IMR-90 (cell line): ENCODE data around the gene BTNL2. TPM values are rescaled to one million over a fixed set of nuclear protein-coding genes. Genes with fewer than 3 reads are reported as not detected.
A peak's percentile ranks its signal among the peaks of the same experiment; 100 is the strongest.

Experiments used
- ATAC-seq: fragments of 200-7000 bp; cut with Tn5 transposase; 2 replicates; pipeline ENCODE4 v1.9.1; 2020; ENCODE audit warnings: low read depth, mild to moderate bottlenecking, moderate library complexity
- BruUV-seq: library from RNA; stranded (reverse); fragments of 400-500 nt; replicated peaks from 2 replicates; lab custom pipeline; 2021; lab: Mats Ljungman, UMichigan
- CTCF ChIA-PET: fragments of 300-600 bp; formaldehyde crosslinking; extraction: SDS; loops from one replicate; lab custom pipeline; 2021; ENCODE audit warnings: antibody characterized with exemption; lab: Yijun Ruan, JAX
- POLR2A ChIA-PET: fragments of 300-600 bp; sonication (Branson Sonifier 250); formaldehyde crosslinking; loops from one replicate; lab custom pipeline; 2022; ENCODE audit warnings: antibody characterized with exemption; ENCODE audit not compliant: unreplicated experiment; lab: Charles Lee
- DNase-seq: peaks from one replicate; pipeline ENCODE4 v3.0.0; 2013
- H2AFZ ChIP-seq: replicated peaks from 2 replicates; pipeline ENCODE3; 2013; ENCODE audit warnings: low read length, mild to moderate bottlenecking; ENCODE audit not compliant: poor library complexity
- H2AK5ac ChIP-seq: 2 replicates; pipeline ENCODE4 v1.6.1; 2013; ENCODE audit warnings: low read depth, low read length, inconsistent platforms
- H2AK9ac ChIP-seq: replicated peaks from 2 replicates; pipeline ENCODE3; 2013; ENCODE audit warnings: mild to moderate bottlenecking, low read depth, low read length, moderate library complexity; ENCODE audit not compliant: poor library complexity
- H2BK120ac ChIP-seq: 2 replicates; pipeline ENCODE4 v1.6.1; 2013; ENCODE audit warnings: low read depth, low read length, inconsistent platforms
- H2BK15ac ChIP-seq: 3 replicates; pipeline ENCODE4 v1.6.1; 2013; ENCODE audit warnings: low read depth, low read length, inconsistent platforms
- H2BK20ac ChIP-seq: 2 replicates; pipeline ENCODE4 v1.6.1; 2013; ENCODE audit warnings: low read depth, mild to moderate bottlenecking, inconsistent platforms, low read length, moderate library complexity
- H2BK5ac ChIP-seq: 2 replicates; pipeline ENCODE4 v1.6.1; 2013; ENCODE audit warnings: mild to moderate bottlenecking, low read depth, low read length, inconsistent platforms; ENCODE audit not compliant: poor library complexity, severe bottlenecking
- H3K14ac ChIP-seq: replicated peaks from 2 replicates; pipeline ENCODE4 v1.6.1; 2013; ENCODE audit warnings: low read depth, low read length, inconsistent platforms
- H3K18ac ChIP-seq: 2 replicates; pipeline ENCODE4 v1.6.1; 2013; ENCODE audit warnings: low read depth, low read length, control low read depth
- H3K23ac ChIP-seq: 2 replicates; pipeline ENCODE4 v1.6.1; 2013; ENCODE audit warnings: low read depth, low read length, inconsistent platforms
- H3K27ac ChIP-seq: 2 replicates; pipeline ENCODE4 v1.5.1; 2013; ENCODE audit warnings: mild to moderate bottlenecking, control low read depth, low read length; ENCODE audit not compliant: insufficient read depth
- H3K27me3 ChIP-seq: 2 replicates; pipeline ENCODE4 v1.6.1; 2013; ENCODE audit warnings: low read length; ENCODE audit not compliant: control insufficient read depth, insufficient read depth
- H3K36me3 ChIP-seq: 2 replicates; pipeline ENCODE4 v1.6.1; 2013; ENCODE audit warnings: low read length, mixed read lengths; ENCODE audit not compliant: control insufficient read depth, insufficient read depth
- H3K4ac ChIP-seq: 2 replicates; pipeline ENCODE4 v1.6.1; 2013; ENCODE audit warnings: low read depth, low read length, inconsistent platforms
- H3K4me1 ChIP-seq: 2 replicates; pipeline ENCODE4 v1.6.1; 2013; ENCODE audit warnings: low read length, mixed read lengths; ENCODE audit not compliant: control insufficient read depth, insufficient read depth
- H3K4me2 ChIP-seq: 2 replicates; pipeline ENCODE4 v1.6.1; 2013; ENCODE audit warnings: low read depth, mild to moderate bottlenecking, control low read depth, low read length, moderate library complexity
- H3K4me3 ChIP-seq: 2 replicates; pipeline ENCODE4 v1.5.1; 2013; ENCODE audit warnings: low read depth, mild to moderate bottlenecking, control low read depth, low read length, moderate library complexity; ENCODE audit not compliant: insufficient read depth
- H3K56ac ChIP-seq: 2 replicates; pipeline ENCODE4 v1.6.1; 2013; ENCODE audit warnings: low read length, inconsistent platforms; ENCODE audit not compliant: insufficient read depth; ENCODE audit errors: extremely low read depth
- H3K79me1 ChIP-seq, 2 experiments: 2 replicates each; pipeline ENCODE4 v1.6.1; 2013; ENCODE audit warnings: low read length in 2 of 2, inconsistent platforms in 1 of 2, low read depth in 1 of 2
- H3K9ac ChIP-seq: 2 replicates; pipeline ENCODE4 v1.6.1; 2013; ENCODE audit warnings: low read depth, low read length, control low read depth
- H3K9me1 ChIP-seq: 2 replicates; pipeline ENCODE4 v1.6.1; 2013; ENCODE audit warnings: low read length, inconsistent platforms; ENCODE audit not compliant: insufficient read depth
- H3K9me3 ChIP-seq: 2 replicates; pipeline ENCODE4 v1.6.1; 2013; ENCODE audit warnings: low read length; ENCODE audit not compliant: control insufficient read depth, insufficient read depth
- H4K20me1 ChIP-seq: 2 replicates; pipeline ENCODE4 v1.6.1; 2013; ENCODE audit warnings: low read length, inconsistent platforms; ENCODE audit not compliant: insufficient read depth
- H4K5ac ChIP-seq: 2 replicates; pipeline ENCODE4 v1.6.1; 2013; ENCODE audit warnings: mild to moderate bottlenecking, low read depth, low read length, control low read depth
- H4K8ac ChIP-seq, 2 experiments: 2 replicates each; pipeline ENCODE4 v1.6.1; 2013; ENCODE audit warnings: low read depth in 2 of 2, low read length in 2 of 2, control low read depth in 1 of 2, inconsistent platforms in 1 of 2
- H4K91ac ChIP-seq: 2 replicates; pipeline ENCODE4 v1.6.1; 2013; ENCODE audit warnings: low read depth, low read length, inconsistent platforms; ENCODE audit not compliant: insufficient read depth
- BHLHE40 ChIP-seq: fragments of 150-350 bp; IDR thresholded peaks from 2 replicates; pipeline ENCODE4 v1.6.1; 2016; ENCODE audit warnings: mild to moderate bottlenecking, low read depth, low read length
- CEBPB ChIP-seq: IDR thresholded peaks from 2 replicates; pipeline ENCODE4 v1.6.1; 2012; ENCODE audit warnings: low read depth, low read length, improper control_type of control experiment
- ELK1 ChIP-seq: fragments of 150-350 bp; IDR thresholded peaks from 2 replicates; pipeline ENCODE4 v1.6.1; 2016; ENCODE audit warnings: low read depth, mild to moderate bottlenecking, low read length, moderate library complexity, borderline replicate concordance
- FOS ChIP-seq: fragments of 150-350 bp; IDR thresholded peaks from 2 replicates; pipeline ENCODE4 v1.6.1; 2016; ENCODE audit warnings: low read depth, low read length
- MAFK ChIP-seq: IDR thresholded peaks from 2 replicates; pipeline ENCODE4 v1.6.1; 2012; ENCODE audit warnings: low read depth, low read length, improper control_type of control experiment
- MAZ ChIP-seq: IDR thresholded peaks from 2 replicates; pipeline ENCODE4 v1.6.1; 2012; ENCODE audit warnings: low read depth, mild to moderate bottlenecking, low read length, improper control_type of control experiment, moderate library complexity, borderline replicate concordance
- NFE2L2 ChIP-seq: fragments of 150-350 bp; IDR thresholded peaks from 2 replicates; pipeline ENCODE4 v1.6.1; 2016; ENCODE audit warnings: low read depth, mild to moderate bottlenecking, low read length
- RCOR1 ChIP-seq: IDR thresholded peaks from 2 replicates; pipeline ENCODE4 v1.6.1; 2012; ENCODE audit warnings: mild to moderate bottlenecking, low read length, improper control_type of control experiment; ENCODE audit not compliant: insufficient replicate concordance
- SMC3 ChIP-seq: fragments of 150-350 bp; IDR thresholded peaks from 2 replicates; pipeline ENCODE4 v1.6.1; 2016; ENCODE audit warnings: low read depth, mild to moderate bottlenecking, antibody characterized with exemption, low read length, moderate library complexity
- WGBS, 2 experiments: methylation state at CpG; one replicate each; pipeline versions ENCODE4 v1.1.5 to v1.1.7; 2013; ENCODE audit warnings: missing lambda C conversion rate in 2 of 2; ENCODE audit not compliant: insufficient read length in 1 of 2; ENCODE audit errors: extremely low coverage in 2 of 2; 5-methylcytosine and 5-hydroxymethylcytosine counted together
- dilution Hi-C: fragments of 300-500 bp; cut with HindIII; formaldehyde crosslinking; loops from one replicate; pipeline ENCODE4 v1.14.3; 2018; ENCODE audit warnings: low sequenced_read_pairs; ENCODE audit not compliant: unreplicated experiment
- in situ Hi-C: fragments of 300-500 bp; cut with MboI; formaldehyde crosslinking; loops from 3 replicates; pipeline ENCODE4 v1.14.3; 2019; ENCODE audit warnings: low sequenced_read_pairs, inconsistent platforms, mixed read lengths
- intact Hi-C: fragments of 100-400 bp; cut with micrococcal nuclease; formaldehyde crosslinking; loops from 2 replicates; pipeline ENCODE4 v1.10.0; 2022
- polyA plus RNA-seq, 3 experiments: library from polyadenylated mRNA; depleted of rRNA; stranded (reverse); fragments of >200 nt; gene quantifications; 2 replicates each; pipeline ENCODE4 v1.2.3, GENCODE V29; 2012; ENCODE audit warnings: low replicate concordance in 1 of 3
- total RNA-seq: library from RNA; depleted of rRNA; stranded (reverse); fragments of >200 nt; gene quantifications from 2 replicates; pipeline ENCODE4 v1.2.3, GENCODE V29; 2012

The BTNL2 gene
- total and polyA plus RNA-seq, 2 of the 4 experiments (the other 2 are of a cell fraction): not detected

DNA sequence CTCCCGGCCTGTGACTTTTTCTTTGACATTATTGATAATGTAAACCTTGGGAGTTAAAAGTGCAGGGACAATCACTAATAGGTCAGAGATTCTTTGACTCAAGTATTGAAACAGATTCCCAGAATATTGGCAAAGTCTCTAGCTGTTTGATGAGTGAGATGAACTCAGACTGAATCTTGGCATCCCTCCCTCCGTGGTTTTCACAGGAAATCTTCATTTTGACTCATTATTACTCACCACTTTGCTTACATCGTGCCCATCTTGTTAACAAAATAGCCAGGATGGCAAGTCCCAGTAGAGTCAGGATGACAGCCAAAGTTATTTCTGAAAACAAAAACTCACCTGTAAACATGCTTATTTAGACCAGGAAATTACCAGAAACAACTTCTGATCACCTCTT lies 37.3 kb downstream of the BTNL2 start:
- in situ Hi-C loops: no loop called here
- intact Hi-C loops: no loop called here
- Histone ChIP-seq H4K20me1 (no peaks in the 10 kb centered on the region), H4K5ac (no peak overlapping the region), H2BK5ac (no peak overlapping the region), H3K14ac (no peak overlapping the region), H2AK5ac (no peak overlapping the region), H2BK120ac (no peak overlapping the region), H3K36me3 (no peaks in the 10 kb centered on the region), H3K9me3 (no peaks in the 10 kb centered on the region), H3K9ac (no peak overlapping the region), H2BK15ac (no peak overlapping the region), H3K79me1 (no peaks in the 10 kb centered on the region), H3K27ac (no peak overlapping the region), H4K91ac (no peak overlapping the region), H4K8ac (no peak overlapping the region), H3K23ac (no peak overlapping the region), H3K9me1 (no peaks in the 10 kb centered on the region), H3K4me1 (peaks cover 2% of the 10 kb centered on the region; the same call in 1 of the 2 replicates), H3K4ac (no peak overlapping the region), H3K4me3 (no peak overlapping the region), H3K18ac (no peak overlapping the region), H2BK20ac (no peak overlapping the region), H3K56ac (no peak overlapping the region), H2AFZ (no peak overlapping the region), H3K4me2 (no peak overlapping the region), H2AK9ac (no peak overlapping the region), H3K27me3 (no peaks in the 10 kb centered on the region; the same call in 1 of the 2 replicates)
- ATAC-seq (no peak), DNase-seq (peak; percentile 86)
- dilution Hi-C loops: no loop called here
- TF ChIP-seq NFE2L2 (peak; percentile 20; the same call in 1 of the 2 replicates), ELK1 (no peak), BHLHE40 (no peak), MAZ (no peak), SMC3 (no peak), CEBPB (0 out of 2 replicates have a peak, but pooled peaks have one; percentile 7), MAFK (no peak), FOS (0 out of 2 replicates have a peak, but pooled peaks have one; percentile 25), RCOR1 (no peak)
- ChIA-PET CTCF (interaction anchor here (1.0 to 1.1 kb wide), 2 partner anchors 44 to 158 kb away, joined by 3 to 4 read pairs; no protein-coding TSS in a partner anchor), POLR2A (no interaction called here)
- WGBS, 2 experiments: 0% methylated on average over 1 of the region's 3 CpGs; no CpG with 5 or more reads in 1 of the 2 experiments
- no TSS peak for BruUV-seq
